GM23338 (cell line): ENCODE data around the gene IL19. TPM values are rescaled to one million over a fixed set of nuclear protein-coding genes. Genes with fewer than 3 reads are reported as not detected.
A peak's percentile ranks its signal among the peaks of the same experiment; 100 is the strongest.

Experiments
- ATAC-seq: fragments of 200-7000 bp; cut with Tn5 transposase; 3 replicates; pipeline ENCODE4 v1.9.1; 2020
- DNase-seq: peaks from one replicate; pipeline ENCODE4 v3.0.0-alpha.2; 2015; ENCODE audit warnings: low spot score
- H2AFZ ChIP-seq: fragments of 200-600 bp; sonication (generic); 2 replicates; pipeline ENCODE4 v1.8.0; 2016; ENCODE audit warnings: antibody characterized with exemption, mild to moderate bottlenecking, moderate library complexity
- H3F3A ChIP-seq: fragments of 200-600 bp; sonication (generic); replicated peaks from 2 replicates; pipeline ENCODE4 v1.8.0; 2017; ENCODE audit warnings: antibody characterized with exemption, mixed run types, low read depth
- H3K27ac ChIP-seq: fragments of 200-600 bp; sonication (generic); 2 replicates; pipeline ENCODE4 v1.6.1; 2016; ENCODE audit warnings: low read depth
- H3K27me3 ChIP-seq: fragments of 200-600 bp; sonication (generic); 2 replicates; pipeline ENCODE4 v1.8.0; 2016; ENCODE audit warnings: mild to moderate bottlenecking, mixed run types, moderate library complexity; ENCODE audit not compliant: insufficient read depth
- H3K36me3 ChIP-seq: fragments of 200-600 bp; sonication (generic); 2 replicates; pipeline ENCODE4 v1.8.0; 2016; ENCODE audit warnings: mild to moderate bottlenecking; ENCODE audit not compliant: insufficient read depth
- H3K4me1 ChIP-seq: fragments of 200-600 bp; sonication (generic); 2 replicates; pipeline ENCODE4 v1.8.0; 2016; ENCODE audit warnings: mild to moderate bottlenecking, moderate library complexity; ENCODE audit not compliant: insufficient read depth
- H3K4me2 ChIP-seq: fragments of 200-600 bp; sonication (generic); 2 replicates; pipeline ENCODE4 v1.7.1; 2017; ENCODE audit warnings: mixed run types
- H3K4me3 ChIP-seq: fragments of 200-600 bp; sonication (generic); 2 replicates; pipeline ENCODE4 v1.6.1; 2016; ENCODE audit warnings: mixed run types
- H3K79me2 ChIP-seq: fragments of 200-600 bp; sonication (generic); replicated peaks from 2 replicates; pipeline ENCODE4 v1.8.0; 2017; ENCODE audit warnings: mild to moderate bottlenecking; ENCODE audit not compliant: insufficient read depth
- H3K9me2 ChIP-seq: fragments of 200-600 bp; sonication (generic); 2 replicates; pipeline ENCODE4 v1.8.0; 2017; ENCODE audit not compliant: insufficient read depth
- H4K20me1 ChIP-seq: fragments of 200-600 bp; sonication (generic); replicated peaks from 2 replicates; pipeline ENCODE4 v1.8.0; 2017; ENCODE audit warnings: mild to moderate bottlenecking; ENCODE audit not compliant: insufficient read depth
- H3K27ac Mint-ChIP-seq: 2 replicates; pipeline ENCODE4 v1.8.0; 2020; ENCODE audit warnings: inconsistent platforms, mild to moderate bottlenecking, moderate library complexity, mixed read lengths
- H3K27me3 Mint-ChIP-seq: 3 replicates; pipeline ENCODE4 v1.8.0; 2022; ENCODE audit warnings: low read depth, mild to moderate bottlenecking, moderate library complexity, mixed read lengths, inconsistent platforms; ENCODE audit not compliant: insufficient read depth, poor library complexity
- H3K36me3 Mint-ChIP-seq: 3 replicates; pipeline ENCODE4 v1.8.0; 2021; ENCODE audit warnings: low read depth, mild to moderate bottlenecking, inconsistent platforms, moderate library complexity, mixed read lengths
- H3K4me1 Mint-ChIP-seq: 3 replicates; pipeline ENCODE4 v1.8.0; 2020; ENCODE audit warnings: mild to moderate bottlenecking, inconsistent platforms, mixed read lengths
- H3K4me3 Mint-ChIP-seq: 3 replicates; pipeline ENCODE4 v1.8.0; 2021; ENCODE audit warnings: moderate library complexity, mild to moderate bottlenecking, inconsistent platforms, mixed read lengths
- H3K9me3 Mint-ChIP-seq: 3 replicates; pipeline ENCODE4 v1.8.0; 2020; ENCODE audit warnings: moderate library complexity, mild to moderate bottlenecking, inconsistent platforms, mixed read lengths
- CTCF ChIP-seq, 2 experiments: fragments of 200-600 bp in 1 of 2; sonication (generic) in 1 of 2; conservative IDR thresholded peaks; 2 replicates each; pipeline versions ENCODE4 v1.5.1 to v1.6.1; 2016 to 2017; ENCODE audit warnings: antibody characterized with exemption in 2 of 2, low read depth in 2 of 2, mild to moderate bottlenecking in 2 of 2, moderate library complexity in 1 of 2
- ETS1 ChIP-seq: IDR thresholded peaks from 2 replicates; pipeline ENCODE4 v1.6.1; 2016; ENCODE audit warnings: antibody characterized with exemption
- POLR2AphosphoS5 ChIP-seq: IDR thresholded peaks from 2 replicates; pipeline ENCODE4 v1.6.1; 2016; ENCODE audit warnings: antibody characterized with exemption, low read depth
- REST ChIP-seq: IDR thresholded peaks from one replicate; pipeline ENCODE4 v1.6.1; 2018; ENCODE audit warnings: antibody characterized with exemption; ENCODE audit not compliant: unreplicated experiment
- ZNF331 ChIP-seq: fragments of 250-450 bp; sonication (Bioruptor Pico); IDR thresholded peaks from 2 replicates; pipeline ENCODE4 v1.5.0; 2020; ENCODE audit warnings: low read depth, mild to moderate bottlenecking, moderate library complexity
- polyA plus RNA-seq: library from polyadenylated mRNA; unstranded; fragments of >200 nt; fragmentation: Nextera tagmentation; extraction: Ambion mirVana; gene quantifications from 2 replicates; pipeline ENCODE4 v1.2.1, GENCODE V29; 2016
- total RNA-seq: library from RNA; depleted of rRNA; stranded (reverse); fragments of >200 nt; shearing (Covaris generic); gene quantifications from 2 replicates; pipeline ENCODE4 v1.2.3, GENCODE V29; 2014

The IL19 gene
- total and polyA plus RNA-seq, 2 experiments from 2014 or later = not detected

- ATAC-seq = no peak
- Histone ChIP-seq H3K27ac (no peak overlapping the region), H3K9me2 (peaks cover 12% of the 10 kb centered on the region; the same call in 1 of the 2 replicates), H3K4me2 (no peak overlapping the region), H3K4me1 (no peaks in the 10 kb centered on the region), H3K27me3 (no peaks in the 10 kb centered on the region), H4K20me1 (no peaks in the 10 kb centered on the region), H3K36me3 (0 out of 2 replicates have a peak, but pooled peaks cover 5% of the 10 kb centered on the region), H3K79me2 (no peaks in the 10 kb centered on the region), H3K4me3 (no peak overlapping the region), H2AFZ (no peak overlapping the region), H3F3A (no peaks in the 10 kb centered on the region)
- H3K4me3 Mint-ChIP-seq = no peak overlapping the region
- peaks cover 3% of the 10 kb centered on the region for H3K27me3 Mint-ChIP-seq
- DNase-seq = no peak
- H3K4me1 Mint-ChIP-seq = no peaks in the 10 kb centered on the region
- peaks cover 8% of the 10 kb centered on the region; the same call in 1 of the 3 replicates for H3K36me3 Mint-ChIP-seq
- peaks cover 31% of the 10 kb centered on the region for H3K9me3 Mint-ChIP-seq
- TF ChIP-seq ZNF331 = no peak
- no peak for TF ChIP-seq ETS1
- no peak for TF ChIP-seq POLR2AphosphoS5
- H3K27ac Mint-ChIP-seq = no peak overlapping the region
Measured at GRCh38 chr1:206875752-206876377, 105.3 kb downstream of the IL19 start.

GRCh38 chr1:206878456-206878855 lies 107.9 kb downstream of the IL19 start:
- Histone ChIP-seq H3K4me2 (no peak overlapping the region), H3F3A (no peaks in the 10 kb centered on the region), H3K36me3 (0 out of 2 replicates have a peak, but pooled peaks cover 5% of the 10 kb centered on the region), H3K9me2 (peaks cover 3% of the 10 kb centered on the region; the same call in 1 of the 2 replicates), H3K27ac (no peak overlapping the region), H3K27me3 (no peaks in the 10 kb centered on the region), H3K4me3 (no peak overlapping the region), H2AFZ (no peak overlapping the region), H3K4me1 (no peaks in the 10 kb centered on the region), H3K79me2 (no peaks in the 10 kb centered on the region), H4K20me1 (no peaks in the 10 kb centered on the region)
- Mint-ChIP-seq H3K27me3 (peaks cover 3% of the 10 kb centered on the region), H3K27ac (no peak overlapping the region), H3K36me3 (peaks cover 8% of the 10 kb centered on the region; the same call in 1 of the 3 replicates), H3K4me1 (no peaks in the 10 kb centered on the region), H3K4me3 (no peak overlapping the region), H3K9me3 (peaks cover 34% of the 10 kb centered on the region)
- DNase-seq (peak; percentile 38), ATAC-seq (no peak)
- TF ChIP-seq CTCF (conservative IDR thresholded peaks at IDR 0.05; ENCODE audit: low read depth in 2 of 2) = peak; percentile 23 to 47; a peak in 3 of 4 replicates
- no peak for TF ChIP-seq ETS1
- TF ChIP-seq REST = no peak
